ENCODE data around the gene RIMBP3C.
"Not testable (repeated sequence)": the region's sequence is repeated elsewhere in the genome, so short reads cannot be mapped to it uniquely, and the experiment has no call there.

The RIMBP3C gene

GRCh38 chr22:21551361-21551760 lies at the start of gene RIMBP3C:
TSS of gene RIMBP3C (minus strand) at chr22:21551461. CDS start at chr22:21550976, 485 bp downstream.
- not testable (repeated sequence) for DNase-seq

- no peak for DNase-seq
Measured at GRCh38 chr22:21599053-21599893, 48.0 kb upstream of the RIMBP3C start.

GRCh38 chr22:21598302-21598701 lies 47.0 kb upstream of the RIMBP3C start:
- no peak for DNase-seq

- not testable (repeated sequence) for DNase-seq
Measured at GRCh38 chr22:21596356-21597135, 45.3 kb upstream of the RIMBP3C start.

- no peak for DNase-seq
Measured at GRCh38 chr22:21594865-21595452, 43.7 kb upstream of the RIMBP3C start.

- no peak for DNase-seq
Measured at GRCh38 chr22:21593406-21594232, 42.4 kb upstream of the RIMBP3C start.

GRCh38 chr22:21592422-21592821 lies 41.2 kb upstream of the RIMBP3C start:
- no peak for DNase-seq

GRCh38 chr22:21591695-21592094 lies 40.4 kb upstream of the RIMBP3C start:
- no peak for DNase-seq

GRCh38 chr22:21590809-21591641 lies 39.8 kb upstream of the RIMBP3C start:
- peak; percentile 57 for DNase-seq

GRCh38 chr22:21589396-21589795 lies 38.1 kb upstream of the RIMBP3C start:
- DNase-seq: no peak

GRCh38 chr22:21587803-21588611 lies 36.7 kb upstream of the RIMBP3C start:
- peak; percentile 78 for DNase-seq

- no peak for DNase-seq
Measured at GRCh38 chr22:21585389-21585788, 34.1 kb upstream of the RIMBP3C start.

- DNase-seq: no peak
Measured at GRCh38 chr22:21582801-21583740, 31.8 kb upstream of the RIMBP3C start.

- not testable (repeated sequence) for DNase-seq
Measured at GRCh38 chr22:21581009-21581713, 29.9 kb upstream of the RIMBP3C start.

GRCh38 chr22:21580623-21581007 lies 29.4 kb upstream of the RIMBP3C start:
- not testable (repeated sequence) for DNase-seq

GRCh38 chr22:21579474-21579851 lies 28.2 kb upstream of the RIMBP3C start:
- no peak for DNase-seq

GRCh38 chr22:21573750-21574494 lies 22.7 kb upstream of the RIMBP3C start:
- DNase-seq: no peak

GRCh38 chr22:21573293-21573734 lies 22.1 kb upstream of the RIMBP3C start:
- no peak for DNase-seq

Measured in MV-4-11 (cell line).